ENCODE data around the gene IRAK4.

GRCh38 chr12:43722621-43723020 is 36.1 kb upstream of the IRAK4 start:
- TF ChIP-seq CTCF (IDR thresholded peaks at IDR 0.05 in 4 of 5, conservative IDR thresholded peaks at IDR 0.05 in 1 of 5) (no peak), POLR2A (IDR thresholded peaks at IDR 0.05) (no peak)
